OCI-LY1 (cell line): ENCODE measurements around the gene GAMT.

Experiments
- H2AFZ ChIP-seq: fragments of 200-600 bp; sonication (generic), shearing (Covaris generic); 2 replicates; pipeline ENCODE4 v1.6.0; 2014; ENCODE audit warnings: antibody characterized with exemption, mild to moderate bottlenecking, low read length
- H3F3A ChIP-seq: fragments of 200-600 bp; sonication (generic), shearing (Covaris generic); 2 replicates; pipeline ENCODE4 v1.6.0; 2014; ENCODE audit warnings: mild to moderate bottlenecking, antibody characterized with exemption, low read length, moderate library complexity; ENCODE audit not compliant: insufficient read depth
- H3K27ac ChIP-seq: fragments of 200-600 bp; sonication (generic); 2 replicates; pipeline ENCODE4 v1.5.1; 2014; ENCODE audit warnings: low read length, mixed run types, mild to moderate bottlenecking, low read depth; ENCODE audit not compliant: poor library complexity, severe bottlenecking
- H3K27me3 ChIP-seq: fragments of 200-600 bp; sonication (generic); 2 replicates; pipeline ENCODE4 v1.6.0; 2014; ENCODE audit warnings: antibody characterized with exemption, mild to moderate bottlenecking, low read length, moderate library complexity; ENCODE audit not compliant: insufficient read depth
- H3K36me3 ChIP-seq: fragments of 200-600 bp; sonication (generic); 2 replicates; pipeline ENCODE4 v1.6.1; 2014; ENCODE audit warnings: mild to moderate bottlenecking, antibody characterized with exemption, low read length, moderate library complexity, mixed read lengths; ENCODE audit not compliant: insufficient read depth
- H3K4me1 ChIP-seq: fragments of 200-600 bp; sonication (generic); 2 replicates; pipeline ENCODE4 v1.5.1; 2014; ENCODE audit warnings: mild to moderate bottlenecking, low read length, moderate library complexity; ENCODE audit not compliant: insufficient read depth, severe bottlenecking
- H3K4me2 ChIP-seq: fragments of 200-600 bp; sonication (generic), shearing (Covaris generic); 2 replicates; pipeline ENCODE4 v1.6.1; 2014; ENCODE audit warnings: low read length
- H3K4me3 ChIP-seq: fragments of 200-600 bp; sonication (generic); 2 replicates; pipeline ENCODE4 v1.5.1; 2014; ENCODE audit warnings: low read length, low read depth, mild to moderate bottlenecking, mixed read lengths; ENCODE audit not compliant: poor library complexity, severe bottlenecking
- H3K79me2 ChIP-seq: fragments of 200-600 bp; shearing (Covaris generic); 2 replicates; pipeline ENCODE4 v1.6.1; 2016; ENCODE audit warnings: mixed run types, low read length, mixed read lengths; ENCODE audit not compliant: insufficient read depth
- H3K9ac ChIP-seq: fragments of 200-600 bp; sonication (generic), shearing (Covaris generic); 2 replicates; pipeline ENCODE4 v1.6.1; 2014; ENCODE audit warnings: mild to moderate bottlenecking, low read length, mixed read lengths
- H3K9me2 ChIP-seq: fragments of 200-600 bp; sonication (generic), shearing (Covaris generic); 2 replicates; pipeline ENCODE4 v1.6.1; 2014; ENCODE audit warnings: low read depth, mild to moderate bottlenecking, low read length, mixed read lengths
- H3K9me3 ChIP-seq: fragments of 200-600 bp; shearing (Covaris generic); 2 replicates; pipeline ENCODE4 v1.6.1; 2014; ENCODE audit warnings: low read length, mixed read lengths
- H4K20me1 ChIP-seq: fragments of 200-600 bp; sonication (generic), shearing (Covaris generic); 2 replicates; pipeline ENCODE4 v1.6.0; 2016; ENCODE audit warnings: mild to moderate bottlenecking, low read length; ENCODE audit not compliant: insufficient read depth
- EZH2 ChIP-seq: fragments of 200-600 bp; sonication (generic), shearing (Covaris generic); IDR thresholded peaks from 2 replicates; pipeline ENCODE4 v1.8.0; 2017; ENCODE audit warnings: borderline replicate concordance, mixed run types, mild to moderate bottlenecking, antibody characterized with exemption, low read length, moderate library complexity, mixed read lengths
- TF ChIP-seq, protein P1 (sequence below): fragments of 200-600 bp; sonication (generic), shearing (Covaris generic); IDR thresholded peaks from 2 replicates; pipeline ENCODE4 v1.5.1; 2017; ENCODE audit warnings: mild to moderate bottlenecking, antibody characterized with exemption, low read length, moderate library complexity, mixed read lengths

The GAMT gene

DNA sequence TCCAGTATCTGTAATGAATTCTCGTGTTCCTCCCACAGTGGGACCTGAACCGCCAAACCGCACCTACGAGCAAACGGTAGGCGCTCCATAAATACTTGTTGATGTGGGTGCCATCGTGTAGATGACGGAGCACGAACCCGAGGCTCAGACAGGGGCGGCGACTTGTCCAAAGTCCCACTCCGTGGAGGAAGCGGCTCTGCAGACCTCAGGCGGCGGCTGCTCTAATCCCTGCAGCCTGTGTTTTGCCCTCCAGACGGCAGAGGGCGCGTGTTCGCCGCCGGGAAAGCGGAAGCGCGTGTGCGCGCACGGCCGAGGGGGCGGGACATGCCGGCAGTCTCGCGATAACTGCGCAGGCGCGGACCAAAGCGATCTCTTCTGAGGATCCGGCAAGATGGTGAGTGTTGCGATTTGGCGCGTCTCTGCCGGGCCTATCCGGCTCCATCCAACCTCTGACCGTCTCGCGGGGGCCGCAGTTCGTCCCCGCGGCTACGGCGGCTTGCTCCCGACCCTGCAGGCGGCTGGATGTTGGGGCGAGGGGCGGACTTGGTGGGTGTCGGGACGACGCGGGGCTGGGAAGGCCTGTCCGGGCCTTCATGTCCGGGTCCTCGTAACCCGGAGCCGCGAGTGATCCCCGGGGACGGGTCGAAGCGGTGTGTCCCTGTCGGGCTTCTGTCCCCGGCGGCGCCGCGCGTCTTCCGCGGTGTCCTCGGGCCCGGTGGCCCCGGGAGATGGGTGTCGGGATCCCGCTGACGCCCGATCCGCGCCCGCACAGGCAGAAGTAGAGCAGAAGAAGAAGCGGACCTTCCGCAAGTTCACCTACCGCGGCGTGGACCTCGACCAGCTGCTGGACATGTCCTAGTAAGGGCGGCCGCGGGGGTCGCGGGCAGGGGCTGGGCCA is 36.9 kb upstream of the GAMT start, which contains the start of gene RPS15:
RPS15 (plus strand) TSS at position 362 of the 898 bp plus-strand sequence; CDS start at position 392, 30 bp downstream.
- Histone ChIP-seq H2AFZ (no peak within 1 kb of the TSS), H4K20me1 (no peaks in the 10 kb centered on the region), H3K9me3 (no peaks in the 10 kb centered on the region), H3F3A (peaks cover 3% of the 10 kb centered on the region; the same call in 1 of the 2 replicates), H3K9me2 (no peaks in the 10 kb centered on the region), H3K4me1 (peaks cover 36% of the 10 kb centered on the region), H3K4me2 (peak within 1 kb of the TSS; percentile 74), H3K79me2 (peaks cover 14% of the 10 kb centered on the region), H3K4me3 (peak within 1 kb of the TSS; percentile 73), H3K36me3 (peaks cover 66% of the 10 kb centered on the region), H3K27ac (peak within 1 kb of the TSS; percentile 66), H3K27me3 (no peaks in the 10 kb centered on the region), H3K9ac (peak within 1 kb of the TSS; percentile 90)
- TF ChIP-seq, protein P1, sequence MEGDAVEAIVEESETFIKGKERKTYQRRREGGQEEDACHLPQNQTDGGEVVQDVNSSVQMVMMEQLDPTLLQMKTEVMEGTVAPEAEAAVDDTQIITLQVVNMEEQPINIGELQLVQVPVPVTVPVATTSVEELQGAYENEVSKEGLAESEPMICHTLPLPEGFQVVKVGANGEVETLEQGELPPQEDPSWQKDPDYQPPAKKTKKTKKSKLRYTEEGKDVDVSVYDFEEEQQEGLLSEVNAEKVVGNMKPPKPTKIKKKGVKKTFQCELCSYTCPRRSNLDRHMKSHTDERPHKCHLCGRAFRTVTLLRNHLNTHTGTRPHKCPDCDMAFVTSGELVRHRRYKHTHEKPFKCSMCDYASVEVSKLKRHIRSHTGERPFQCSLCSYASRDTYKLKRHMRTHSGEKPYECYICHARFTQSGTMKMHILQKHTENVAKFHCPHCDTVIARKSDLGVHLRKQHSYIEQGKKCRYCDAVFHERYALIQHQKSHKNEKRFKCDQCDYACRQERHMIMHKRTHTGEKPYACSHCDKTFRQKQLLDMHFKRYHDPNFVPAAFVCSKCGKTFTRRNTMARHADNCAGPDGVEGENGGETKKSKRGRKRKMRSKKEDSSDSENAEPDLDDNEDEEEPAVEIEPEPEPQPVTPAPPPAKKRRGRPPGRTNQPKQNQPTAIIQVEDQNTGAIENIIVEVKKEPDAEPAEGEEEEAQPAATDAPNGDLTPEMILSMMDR: peak; percentile 88
- no peak for TF ChIP-seq EZH2

DNA sequence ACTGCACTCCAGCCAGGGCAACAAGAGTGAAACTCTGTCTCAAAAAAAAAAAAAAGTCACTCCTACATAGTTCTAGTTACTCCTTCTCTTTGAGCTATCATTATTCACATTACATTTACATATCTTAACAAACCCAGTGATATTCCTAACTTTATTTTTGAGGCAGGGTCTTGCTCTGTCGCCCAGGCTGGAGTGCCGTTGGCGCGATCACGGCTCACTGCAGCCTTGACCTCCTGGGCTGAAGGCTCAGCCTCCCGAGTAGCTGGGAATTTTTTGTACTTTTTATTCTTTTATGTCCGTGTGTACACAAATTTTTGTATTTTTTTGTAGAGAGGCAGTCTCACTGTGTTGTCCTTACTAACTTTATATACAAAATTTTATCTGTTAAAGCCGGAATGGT is 36.3 kb upstream of the GAMT start:
- H4K20me1 ChIP-seq: no peaks in the 10 kb centered on the region
- peaks cover 14% of the 10 kb centered on the region for H3K79me2 ChIP-seq
- H2AFZ ChIP-seq: no peak overlapping the region
- peaks cover 3% of the 10 kb centered on the region; the same call in 1 of the 2 replicates for H3F3A ChIP-seq
- peak overlapping the region; percentile 60 for H3K27ac ChIP-seq
- no peaks in the 10 kb centered on the region for H3K9me2 ChIP-seq
- H3K27me3 ChIP-seq: no peaks in the 10 kb centered on the region
- H3K9ac ChIP-seq: peak overlapping the region; percentile 27
- TF ChIP-seq EZH2: no peak
- TF ChIP-seq, protein P1: no peak
- peaks cover 68% of the 10 kb centered on the region for H3K36me3 ChIP-seq
- H3K9me3 ChIP-seq: no peaks in the 10 kb centered on the region
- H3K4me3 ChIP-seq: peak overlapping the region; percentile 73
- peaks cover 30% of the 10 kb centered on the region for H3K4me1 ChIP-seq
- H3K4me2 ChIP-seq: peak overlapping the region; percentile 59

DNA sequence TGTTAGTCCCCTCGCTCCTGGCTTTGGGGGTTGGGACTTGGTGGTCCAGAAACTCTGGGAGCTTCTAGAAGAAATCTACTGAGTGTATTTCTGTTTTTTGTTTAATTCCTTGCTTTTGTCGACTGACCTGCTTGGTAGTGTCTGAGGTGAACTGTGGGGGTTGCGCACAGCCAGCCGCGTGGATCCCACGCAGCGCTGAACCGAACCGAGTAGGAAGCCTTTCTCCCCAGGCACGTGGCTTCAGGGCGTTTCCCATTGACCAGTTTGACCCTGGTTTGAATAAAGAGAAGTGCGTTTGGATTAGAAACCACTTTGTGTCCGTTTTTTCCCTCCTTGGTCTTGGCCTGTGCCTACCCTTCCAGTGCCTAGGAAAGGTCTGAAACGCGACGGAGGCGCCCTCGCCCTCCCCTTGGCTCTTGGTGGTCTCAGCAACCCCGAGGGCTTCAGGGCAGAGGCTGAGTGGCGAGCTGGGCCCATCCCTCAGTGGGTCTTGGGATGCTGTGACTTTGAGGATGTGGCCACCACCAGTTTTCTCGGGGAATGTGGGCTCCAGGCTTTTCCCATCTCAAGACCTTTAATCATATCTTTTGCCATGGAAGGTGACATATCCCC is 34.1 kb upstream of the GAMT start:
- Histone ChIP-seq H3K79me2 (peaks cover 14% of the 10 kb centered on the region), H2AFZ (no peak overlapping the region), H3K27me3 (no peaks in the 10 kb centered on the region), H3K4me1 (peaks cover 11% of the 10 kb centered on the region), H3K36me3 (peaks cover 61% of the 10 kb centered on the region), H4K20me1 (no peaks in the 10 kb centered on the region), H3K4me3 (no peak overlapping the region), H3K4me2 (no peak overlapping the region), H3K9me3 (no peaks in the 10 kb centered on the region), H3K27ac (no peak overlapping the region), H3K9ac (no peak overlapping the region), H3F3A (peaks cover 3% of the 10 kb centered on the region; the same call in 1 of the 2 replicates), H3K9me2 (no peaks in the 10 kb centered on the region)
- TF ChIP-seq, protein P1: no peak
- no peak for TF ChIP-seq EZH2
